GM18499 (cell line): ENCODE data around the gene RRP1B.
"Not testable (repeated sequence)": the region's sequence is repeated elsewhere in the genome, so short reads cannot be mapped to it uniquely, and the experiment has no call there.

Source experiments
- ATAC-seq: cut with Tn5 transposase; IDR thresholded peaks from one replicate; pipeline ENCODE4 v1.9.1; 2021; ENCODE audit warnings: moderate number of reproducible peaks; ENCODE audit not compliant: insufficient read depth, unreplicated experiment

RRP1B gene

DNA sequence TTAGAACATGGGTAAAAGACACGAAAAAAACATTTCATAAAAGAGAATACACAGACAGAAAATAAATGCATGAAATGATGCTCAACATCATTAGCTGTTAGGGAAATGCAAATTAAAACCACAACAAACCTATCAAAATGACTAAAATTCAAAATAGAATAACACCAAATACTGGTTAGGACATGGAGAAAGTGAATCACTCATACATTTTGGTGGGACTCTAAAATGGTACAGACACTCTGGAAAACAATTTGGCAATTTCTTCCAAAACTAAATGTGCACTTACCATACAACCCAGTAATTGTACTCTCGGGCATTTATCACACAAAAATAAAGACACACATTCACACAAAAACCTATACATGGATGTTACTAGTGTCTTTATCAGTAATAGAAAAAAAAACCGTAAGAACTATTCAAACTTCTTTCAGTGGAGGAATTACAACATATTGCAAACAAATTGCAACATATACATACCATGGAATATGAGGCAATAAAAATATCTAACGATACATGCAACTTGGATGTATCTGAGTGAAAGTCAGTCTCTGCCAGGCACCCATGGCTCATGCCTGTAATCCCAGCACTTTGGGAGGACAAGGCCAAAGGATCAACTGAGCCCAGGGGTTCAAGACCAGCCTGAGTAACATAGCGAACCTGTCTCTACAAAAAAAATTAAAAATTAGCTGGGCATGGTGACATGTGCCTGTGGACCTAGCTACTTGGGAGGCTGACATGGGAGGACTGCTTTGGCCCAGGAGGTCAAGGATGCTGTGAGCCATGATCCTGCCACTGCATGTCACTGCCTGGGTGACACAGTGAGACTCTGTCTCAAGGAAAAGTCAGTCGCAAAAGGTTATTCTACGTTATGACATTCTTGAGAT is 19.6 kb upstream of the RRP1B start:
- ATAC-seq, result no peak

DNA sequence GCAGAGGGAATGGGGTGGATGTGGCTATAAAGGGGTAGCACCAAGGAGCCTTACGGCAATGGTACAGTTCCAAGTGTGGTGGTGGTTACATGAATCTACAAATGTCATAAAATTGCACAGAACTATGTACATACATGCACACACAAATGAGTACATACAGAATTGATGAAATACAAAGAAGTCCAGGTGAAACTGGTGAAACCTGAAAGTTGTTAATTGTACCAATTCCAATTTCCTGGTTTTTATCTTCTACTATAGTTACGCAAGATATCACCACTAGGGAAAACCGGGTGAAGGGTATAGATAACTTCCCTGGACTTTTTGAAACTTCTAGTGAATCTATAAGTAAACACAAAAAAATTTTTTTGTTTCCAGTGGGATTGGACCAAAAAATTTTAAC is 19.0 kb upstream of the RRP1B start:
- ATAC-seq, result no peak

DNA sequence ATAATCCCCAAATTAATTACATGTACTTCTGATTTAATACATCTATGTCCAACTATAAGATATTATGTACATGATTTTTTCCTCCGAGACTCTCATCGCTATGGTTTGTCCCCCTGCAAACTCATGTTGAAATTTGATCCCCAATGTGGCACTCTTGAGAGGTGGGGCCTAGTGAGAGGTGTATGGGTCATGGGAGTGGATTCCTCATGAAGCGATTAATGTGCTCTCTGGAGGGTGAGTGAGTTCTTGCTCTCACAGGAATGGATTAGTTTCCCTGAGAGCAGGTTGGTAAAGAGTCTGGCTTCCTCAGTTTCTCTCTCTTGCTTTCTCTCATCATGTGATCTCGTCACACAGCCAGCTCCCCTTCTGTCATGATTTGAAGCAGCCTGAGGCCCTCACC is 16.2 kb upstream of the RRP1B start:
- ATAC-seq, result no peak

DNA sequence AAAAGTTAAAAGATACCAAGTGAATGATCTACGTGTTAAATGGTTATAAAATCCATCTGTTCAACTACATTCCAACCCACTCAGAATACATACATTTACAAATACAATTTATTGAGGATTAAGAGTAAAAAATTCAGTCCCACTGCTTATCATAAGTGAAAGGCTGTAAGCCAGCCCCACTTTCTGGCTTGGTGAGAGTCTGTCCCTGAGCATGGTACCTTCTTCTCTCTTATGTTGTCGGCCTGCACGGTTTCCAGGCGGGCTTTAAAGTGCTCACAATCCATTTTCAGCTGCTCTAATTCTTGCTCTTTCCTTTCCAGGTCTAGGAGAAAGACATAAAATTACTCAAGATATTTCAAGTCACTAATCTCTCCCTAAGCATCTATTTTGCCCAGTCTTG is 15.3 kb upstream of the RRP1B start:
- no peak for ATAC-seq

DNA sequence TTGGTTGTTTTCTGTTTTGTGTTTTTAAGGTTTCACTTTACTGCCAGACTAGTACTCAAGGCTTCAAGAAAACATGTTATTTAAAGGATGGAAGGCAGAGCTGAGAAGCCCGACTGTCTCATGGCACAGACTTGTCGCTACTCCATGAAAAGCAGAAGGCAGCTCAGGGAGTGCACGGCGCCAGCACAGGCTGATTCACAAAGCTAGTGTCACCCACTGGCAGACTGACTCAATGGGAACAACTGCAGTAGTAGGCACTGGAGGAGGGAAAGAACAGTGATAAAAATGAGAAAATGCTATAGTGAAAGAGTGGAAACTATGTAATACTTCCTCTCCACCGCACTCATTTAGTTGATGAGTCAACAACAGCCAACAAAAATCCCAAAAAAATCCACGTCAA is 14.8 kb upstream of the RRP1B start:
- ATAC-seq, result no peak

DNA sequence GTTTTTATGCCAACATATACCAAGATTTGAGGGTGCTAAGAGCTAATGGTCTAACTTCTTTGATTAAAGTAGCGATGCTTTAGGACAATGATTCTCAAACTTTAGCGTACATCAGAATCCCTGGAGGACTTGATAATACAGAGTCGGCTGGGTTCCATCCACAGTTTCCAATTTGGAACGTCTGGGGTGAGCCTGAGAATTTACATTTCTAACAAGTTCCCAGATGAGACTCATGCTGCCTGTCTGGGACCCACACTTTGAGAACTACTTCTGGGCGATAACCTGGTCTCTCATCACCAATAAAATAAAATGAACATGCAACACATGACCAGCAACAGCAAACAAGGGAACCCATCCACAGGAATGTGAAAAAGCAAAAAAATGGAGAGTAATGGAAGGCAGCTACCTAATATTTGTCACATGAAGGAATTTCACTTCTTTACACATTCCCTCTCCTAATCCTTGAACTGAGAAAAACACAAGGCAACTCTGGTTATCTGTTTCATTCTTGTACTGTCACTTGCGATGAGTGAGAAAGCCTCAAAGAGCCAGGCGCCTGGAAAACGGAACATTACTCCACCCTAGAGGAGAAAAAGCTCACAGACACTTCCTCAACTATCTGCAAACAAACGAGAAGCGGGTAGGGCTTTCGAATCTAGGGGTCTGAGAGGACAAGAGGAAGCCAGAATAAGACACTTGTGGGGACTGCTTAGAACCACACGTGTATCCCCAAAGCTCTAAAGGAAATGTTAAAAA is 14.0 kb upstream of the RRP1B start:
- no peak for ATAC-seq

DNA sequence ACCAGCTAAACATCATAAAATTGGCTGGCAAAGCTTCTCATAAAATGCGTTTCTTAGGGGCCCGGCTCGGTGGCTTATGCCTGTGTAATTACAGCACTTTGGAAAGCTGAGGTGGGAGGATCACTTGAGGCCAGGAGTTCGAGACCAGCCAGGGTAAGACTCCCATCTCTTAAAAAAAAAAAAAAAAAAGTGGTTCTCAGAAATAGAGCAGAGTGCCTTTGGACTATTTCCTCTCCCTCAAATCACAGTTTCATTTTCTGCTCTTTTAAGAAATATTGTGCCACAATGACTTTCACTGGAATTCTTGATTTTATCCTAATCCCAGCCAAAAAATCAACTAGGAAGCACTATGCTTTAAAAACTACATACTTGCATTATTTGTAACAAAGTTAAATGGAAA is 13.4 kb upstream of the RRP1B start:
- no peak for ATAC-seq

DNA sequence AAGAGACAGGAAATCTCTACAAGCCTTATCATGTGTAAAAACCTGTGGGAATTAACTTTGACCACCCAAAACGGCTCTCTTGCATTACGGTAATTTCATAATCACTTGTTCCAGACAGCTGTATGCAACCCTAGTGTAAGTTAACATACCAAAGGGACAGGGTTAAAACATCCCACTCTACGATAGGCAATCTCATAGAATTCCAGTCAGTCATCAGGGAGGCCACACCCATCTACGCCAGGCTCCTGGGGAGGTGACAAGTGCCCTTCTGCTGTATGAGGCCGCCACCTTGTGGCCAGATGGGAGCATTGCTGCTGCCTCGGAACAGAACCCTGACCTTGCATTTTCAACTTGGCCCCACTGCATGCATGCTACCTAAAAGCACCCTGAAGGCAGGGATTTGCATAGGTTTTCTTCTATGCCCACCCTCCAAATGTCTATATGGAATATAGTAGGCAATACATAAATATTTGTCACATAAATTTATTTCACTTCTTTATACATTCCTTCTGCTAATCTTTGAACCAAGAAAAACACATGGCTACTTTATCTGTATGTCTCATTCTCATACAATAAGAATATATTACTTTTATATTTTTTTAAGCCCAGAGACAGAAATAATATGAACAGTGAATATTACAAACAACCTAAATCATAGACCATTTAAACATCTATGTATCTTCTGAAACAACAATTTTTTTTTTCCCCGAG is 12.7 kb upstream of the RRP1B start:
- ATAC-seq, result no peak

DNA sequence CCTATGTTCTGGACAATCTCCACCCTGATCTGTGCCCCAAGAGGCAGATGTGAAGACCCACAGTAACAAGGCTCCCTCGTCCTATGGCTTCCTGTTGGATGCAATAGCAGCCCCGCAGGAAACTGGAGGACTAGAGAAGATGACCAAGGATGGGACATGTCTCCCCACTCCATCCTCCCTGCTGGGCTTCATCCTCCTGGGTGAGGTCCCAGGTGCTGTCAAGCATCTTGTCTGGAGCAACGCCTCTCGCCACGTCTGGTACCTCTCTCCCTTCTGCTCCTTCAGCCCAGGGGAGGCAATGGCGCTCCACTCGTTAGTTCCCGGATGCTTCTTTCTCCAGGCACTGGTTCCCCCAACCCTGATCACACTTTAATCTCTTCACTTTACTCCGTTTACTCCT is 11.2 kb upstream of the RRP1B start:
- no peak for ATAC-seq

DNA sequence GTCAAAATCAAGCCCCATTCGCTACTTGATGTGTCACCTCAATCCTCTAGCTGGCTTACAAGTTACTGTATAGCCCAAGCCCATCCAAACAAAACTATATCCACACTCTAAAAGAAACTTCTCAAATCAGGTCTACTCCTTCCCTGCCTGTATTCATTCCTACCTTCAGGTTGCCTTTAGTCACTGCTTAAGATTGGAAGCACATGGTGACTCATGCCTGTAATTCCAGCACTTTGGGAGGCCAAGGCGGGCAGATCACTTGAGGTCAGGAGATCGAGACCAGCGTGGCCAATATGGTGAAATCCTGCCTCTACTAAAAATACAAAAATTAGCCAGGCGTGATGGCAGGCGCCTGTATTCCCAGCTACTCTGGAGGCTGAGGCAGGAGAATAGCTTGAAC is 7.4 kb upstream of the RRP1B start:
- not testable (repeated sequence) for ATAC-seq

DNA sequence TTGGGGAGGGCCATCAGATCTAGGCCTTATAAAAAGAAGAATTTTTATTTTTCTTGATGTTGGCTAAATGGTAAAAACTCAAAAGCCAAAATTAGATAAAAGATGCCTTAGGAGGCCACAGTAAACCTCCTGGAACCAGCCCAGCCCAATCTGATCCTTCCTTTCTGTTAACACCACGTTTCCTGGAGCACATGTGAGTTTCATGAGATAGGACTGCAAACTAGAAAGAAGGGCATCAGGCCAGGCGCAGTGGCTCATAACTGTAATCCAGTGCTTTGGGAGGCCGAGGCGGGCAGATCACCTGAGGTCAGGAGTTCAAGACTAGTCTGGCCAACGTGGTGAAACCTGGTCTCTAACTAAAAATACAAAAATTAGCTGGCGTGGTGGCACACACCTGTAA is 6.7 kb upstream of the RRP1B start:
- ATAC-seq, result no peak

DNA sequence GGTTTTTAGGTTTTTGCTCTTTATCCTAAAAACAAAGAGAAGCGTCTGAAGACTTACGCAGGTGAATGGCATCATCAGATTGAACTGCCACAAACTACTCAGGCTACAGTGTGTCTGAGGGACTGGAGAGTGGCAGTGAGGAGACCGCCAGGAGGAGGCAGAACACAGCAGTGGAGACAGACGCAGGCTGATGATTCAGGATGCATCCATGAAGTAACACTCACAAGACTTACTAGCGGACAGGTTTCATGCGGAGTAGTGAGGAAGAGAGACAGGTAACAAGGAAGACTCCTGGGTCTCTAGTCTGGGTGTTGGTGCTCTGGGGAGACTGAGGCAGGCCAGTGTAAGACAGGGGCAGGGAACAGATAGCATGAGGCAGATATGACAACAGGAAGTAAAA is 5.7 kb upstream of the RRP1B start:
- ATAC-seq, result no peak

DNA sequence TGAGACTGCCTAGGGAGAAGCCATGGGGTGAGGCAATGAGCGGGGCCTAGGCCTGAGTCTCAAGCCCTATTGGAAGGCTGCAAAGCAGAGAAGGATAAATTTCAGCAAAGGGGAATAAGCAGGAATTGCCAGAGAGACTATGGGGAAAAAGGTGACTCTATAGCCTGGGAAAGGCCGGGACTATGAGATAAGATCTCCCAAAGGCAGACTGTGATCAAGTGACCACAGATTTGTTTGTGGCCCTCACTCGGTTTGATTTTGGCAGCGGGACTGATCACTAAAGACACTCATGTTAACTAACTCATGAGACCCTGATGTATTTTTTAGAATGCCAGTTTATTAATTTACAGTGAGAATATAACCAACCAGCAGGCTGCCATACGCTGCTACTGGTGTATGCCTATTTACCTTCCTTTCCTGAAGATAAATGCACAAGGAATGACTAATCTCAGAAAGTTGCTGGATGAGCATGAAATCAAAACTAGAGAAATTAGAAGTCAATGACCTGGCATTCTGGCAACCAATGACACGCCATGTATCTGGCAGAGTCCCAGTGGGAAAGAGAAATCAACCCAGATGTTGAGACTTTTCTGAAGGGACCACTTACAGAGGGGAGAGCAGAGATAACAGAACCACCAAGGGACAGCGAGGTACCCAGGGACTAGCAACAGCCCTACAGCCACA is 4.4 kb upstream of the RRP1B start:
- ATAC-seq, result no peak

DNA sequence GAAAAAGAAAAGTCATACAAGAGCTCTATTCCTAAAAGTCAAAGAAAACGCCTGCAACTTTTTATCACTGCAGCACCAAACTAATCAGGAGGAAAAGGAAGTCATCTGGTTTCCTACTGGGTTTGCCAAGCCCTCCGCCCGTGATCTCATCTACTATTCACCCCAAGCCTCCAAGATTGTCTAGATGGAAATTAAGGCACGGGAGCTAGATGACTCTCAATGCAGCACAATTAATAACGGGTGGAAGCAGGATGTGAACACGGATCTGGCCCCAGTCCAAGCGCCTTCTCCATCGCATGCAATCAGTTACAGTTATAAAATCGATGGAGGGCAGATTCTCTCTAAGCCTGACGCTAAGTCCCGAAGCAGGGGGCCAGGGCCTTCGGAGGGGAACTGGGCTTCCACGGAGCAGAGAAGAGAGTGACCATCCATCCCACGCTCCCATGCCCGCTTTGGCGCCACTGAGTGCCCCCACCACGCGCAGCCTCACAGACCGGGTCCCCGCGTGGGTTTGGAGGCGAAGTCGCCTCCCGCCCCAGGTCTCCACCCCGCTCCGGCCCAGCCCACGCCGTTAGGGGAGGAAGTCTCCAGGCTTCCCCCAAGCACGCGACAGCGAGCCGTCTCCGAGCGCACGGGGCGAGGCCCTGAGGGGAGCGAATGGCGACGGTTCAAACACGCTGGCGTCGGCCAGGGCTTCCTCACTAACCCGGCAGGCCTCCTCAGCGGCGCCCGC is 1.8 kb upstream of the RRP1B start:
- no peak for ATAC-seq

DNA sequence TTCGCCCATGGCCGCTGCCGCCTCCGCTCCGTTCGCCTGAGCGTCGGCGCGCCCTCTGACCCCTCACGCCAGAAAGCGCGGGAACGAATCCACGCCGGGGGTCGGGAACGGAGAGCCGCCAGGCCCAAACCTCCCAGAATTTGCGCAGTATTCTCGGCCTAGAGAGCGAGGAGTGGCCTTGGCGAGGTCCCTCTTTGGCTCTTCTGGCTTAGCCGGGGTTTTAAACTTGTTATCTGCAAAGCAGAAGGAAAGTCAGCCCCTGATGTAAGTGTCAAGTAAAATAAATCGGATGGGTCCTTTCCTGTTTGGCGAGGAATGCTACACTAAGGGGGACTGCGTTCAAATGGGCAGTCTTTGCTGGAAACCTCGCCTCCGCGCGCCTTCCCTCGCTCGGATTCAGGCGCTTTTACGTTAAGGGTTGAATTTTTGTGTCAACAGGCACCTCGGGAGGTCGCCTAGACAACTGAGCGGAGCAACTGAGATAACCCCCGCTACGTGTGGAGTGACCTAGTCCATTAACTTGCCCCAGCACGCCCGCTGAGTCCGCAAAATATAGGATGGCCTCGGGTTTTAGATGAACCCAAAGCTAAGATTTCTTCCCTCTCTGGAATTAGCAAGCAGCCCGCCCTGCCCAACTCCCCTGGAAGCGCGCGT is 1.1 kb upstream of the RRP1B start:
- ATAC-seq, result no peak

DNA sequence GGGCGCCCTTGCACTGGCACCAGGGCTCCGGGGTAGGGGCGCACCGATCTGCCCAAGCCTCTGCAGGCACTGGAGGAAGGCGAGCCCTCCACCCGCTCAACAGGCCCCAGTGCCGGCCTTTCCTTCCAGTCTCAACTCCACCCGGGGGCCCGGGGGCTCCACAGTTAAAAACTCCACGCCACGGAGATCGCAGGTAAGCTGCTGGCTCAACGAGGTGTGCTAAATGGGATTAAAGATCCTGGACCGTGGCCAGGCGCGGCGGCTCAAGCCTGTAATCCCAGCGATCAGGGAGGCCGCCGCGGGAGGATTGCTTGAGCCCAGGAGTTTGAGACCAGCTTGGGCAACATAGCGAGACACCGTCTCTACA is 608 bp upstream of the RRP1B start:
- ATAC-seq, result no peak

DNA sequence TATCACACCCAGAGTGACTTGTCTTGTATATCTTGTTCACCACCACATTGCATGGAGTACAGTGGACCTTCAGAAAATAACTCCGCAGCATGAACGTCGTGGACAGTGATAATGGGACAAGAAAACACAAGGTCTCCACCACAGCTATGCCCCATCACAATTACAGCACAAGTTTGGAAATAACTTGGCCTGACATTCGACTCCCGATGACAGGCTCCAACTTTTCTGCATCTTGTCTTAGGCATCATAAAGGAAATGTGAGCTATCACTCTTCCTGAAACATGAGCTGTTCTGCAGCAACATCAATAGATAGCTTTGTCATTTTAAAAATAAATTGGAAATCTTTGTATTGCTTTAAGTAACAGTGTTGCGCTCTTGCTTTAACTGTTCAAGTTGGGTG is 2.9 kb downstream of the RRP1B start:
- no peak for ATAC-seq

DNA sequence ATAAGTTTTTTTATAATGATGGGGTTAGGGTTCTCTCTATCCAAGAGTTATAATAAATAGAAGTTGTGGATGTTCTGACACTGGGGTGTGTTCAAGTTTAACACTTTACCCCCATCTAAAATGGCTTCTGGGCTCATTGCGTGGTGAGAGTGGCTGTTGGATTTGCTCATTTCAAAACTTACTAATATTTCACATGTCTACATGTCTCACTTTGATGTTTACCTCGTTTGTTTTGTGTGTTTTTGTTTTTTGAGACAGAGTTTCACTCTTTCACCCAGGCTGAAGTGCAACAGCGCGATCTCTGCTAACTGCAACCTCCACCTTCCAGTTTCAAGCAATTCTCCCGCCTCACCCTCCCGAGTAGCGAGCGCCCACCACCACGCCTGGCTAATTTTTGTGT is 3.7 kb downstream of the RRP1B start:
- ATAC-seq, result no peak

DNA sequence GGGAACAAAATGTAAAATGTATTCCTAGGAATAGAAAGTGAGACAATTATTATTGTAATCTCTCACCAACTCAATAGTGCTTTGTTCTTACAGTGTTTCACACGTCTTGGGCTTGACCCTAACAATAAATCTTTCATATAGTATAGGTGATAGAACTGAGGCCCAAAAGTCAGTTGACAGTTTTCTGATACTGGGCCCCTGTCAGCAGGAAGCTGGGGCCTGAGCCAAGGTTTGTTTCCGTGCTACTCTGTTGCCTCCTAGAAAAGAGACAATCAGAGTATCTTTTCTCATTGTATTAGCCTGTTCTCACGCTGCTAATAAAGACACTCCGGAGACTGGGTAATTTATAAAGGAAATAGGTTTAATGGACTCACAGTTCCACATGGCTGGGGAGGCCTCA is 5.0 kb downstream of the RRP1B start:
- ATAC-seq, result no peak

DNA sequence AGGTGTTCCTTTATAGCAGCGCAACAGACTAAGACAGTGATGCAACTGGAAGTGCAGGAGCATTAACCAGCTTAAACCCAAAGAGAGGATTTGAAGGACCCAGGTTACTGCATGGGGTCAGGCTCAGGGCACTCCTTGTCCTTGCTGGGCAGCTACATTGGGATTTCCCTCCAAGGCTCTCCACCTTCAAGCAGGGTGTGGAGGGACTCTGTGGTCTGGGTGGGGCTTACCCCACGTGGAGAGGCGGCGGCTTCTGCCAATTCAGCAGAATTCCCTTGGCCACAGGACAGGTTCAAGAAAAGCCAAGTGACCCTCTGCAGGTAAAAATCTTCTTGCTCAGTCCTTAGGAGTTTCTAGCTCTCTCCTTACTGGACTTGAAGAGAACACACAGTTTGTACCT is 6.5 kb downstream of the RRP1B start:
- no peak for ATAC-seq
